Stimulated activated memory B cell treated with anti-CD40 and anti-IgM and Interleukin-4, amounts not matched to agents 10 μg/mL and 1 μg/mL and 100 μg/mL, for 72 hours (primary cell): Measurements from ENCODE around the gene PDE2A.

ENCODE experiments used
- ATAC-seq: fragments of 150-1000 bp; cut with Tn5 transposase; 2 replicates; pipeline ENCODE4 v1.10.0; 2021
- H3K27ac Mint-ChIP-seq: one replicate; pipeline ENCODE4 v1.8.0; 2022; ENCODE audit warnings: mild to moderate bottlenecking, mixed read lengths
- H3K27me3 Mint-ChIP-seq: one replicate; pipeline ENCODE4 v1.8.0; 2022; ENCODE audit warnings: mixed read lengths
- H3K36me3 Mint-ChIP-seq: one replicate; pipeline ENCODE4 v1.8.0; 2022; ENCODE audit warnings: mixed read lengths
- H3K4me1 Mint-ChIP-seq: one replicate; pipeline ENCODE4 v1.8.0; 2022; ENCODE audit warnings: mixed read lengths
- H3K4me3 Mint-ChIP-seq: one replicate; pipeline ENCODE4 v1.8.0; 2022; ENCODE audit warnings: mild to moderate bottlenecking, moderate library complexity, mixed read lengths
- H3K9me3 Mint-ChIP-seq: one replicate; pipeline ENCODE4 v1.8.0; 2022; ENCODE audit warnings: mixed read lengths

PDE2A gene

DNA sequence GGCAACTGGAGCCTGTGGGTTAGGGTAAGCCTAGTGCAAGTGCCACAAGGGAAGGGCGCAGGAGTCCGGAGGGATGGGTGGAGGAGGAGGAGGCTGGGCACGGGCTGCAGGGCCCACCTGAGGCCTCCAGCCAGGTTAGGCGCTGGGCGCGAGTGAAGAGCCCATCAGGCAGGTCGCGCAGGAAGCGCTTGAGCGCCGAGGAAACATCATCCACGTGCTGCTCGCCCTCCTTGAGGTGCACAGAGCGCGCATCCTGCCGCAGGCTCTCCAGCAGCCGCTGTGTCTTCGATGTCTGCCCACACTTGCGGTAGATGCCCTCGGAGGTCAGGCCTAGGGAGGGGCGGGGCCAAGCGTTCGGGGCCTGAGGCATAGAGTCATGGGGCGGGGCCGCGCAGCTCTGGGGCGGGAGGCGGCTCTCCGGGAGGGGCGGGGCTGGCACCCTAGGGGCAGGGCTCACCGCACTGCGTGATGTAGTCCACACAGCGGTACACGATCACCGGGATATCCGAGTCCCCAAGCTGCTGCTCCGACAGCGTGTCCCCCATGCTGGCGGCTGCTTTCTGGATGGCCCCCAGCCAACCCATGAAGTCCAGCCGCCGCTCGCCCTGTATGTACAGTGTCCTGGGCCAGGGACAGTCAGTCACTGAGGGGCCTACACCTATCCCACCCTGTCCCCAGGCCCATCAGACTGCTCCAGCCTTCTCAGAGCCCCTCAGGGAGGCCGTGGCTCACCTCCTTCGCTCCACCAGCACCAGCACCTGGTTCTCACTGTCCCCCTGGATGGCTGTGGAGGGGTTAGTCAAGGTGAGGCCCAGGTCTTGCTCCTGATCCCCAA lies 22.9 kb upstream of the PDE2A start:
- H3K9me3 Mint-ChIP-seq, result no peaks in the 10 kb centered on the region
- no peaks in the 10 kb centered on the region for H3K27me3 Mint-ChIP-seq
- ATAC-seq, result no peak
- no peak overlapping the region for H3K4me3 Mint-ChIP-seq
- no peaks in the 10 kb centered on the region for H3K4me1 Mint-ChIP-seq
- H3K36me3 Mint-ChIP-seq, result peaks cover 72% of the 10 kb centered on the region
- H3K27ac Mint-ChIP-seq, result no peak overlapping the region

DNA sequence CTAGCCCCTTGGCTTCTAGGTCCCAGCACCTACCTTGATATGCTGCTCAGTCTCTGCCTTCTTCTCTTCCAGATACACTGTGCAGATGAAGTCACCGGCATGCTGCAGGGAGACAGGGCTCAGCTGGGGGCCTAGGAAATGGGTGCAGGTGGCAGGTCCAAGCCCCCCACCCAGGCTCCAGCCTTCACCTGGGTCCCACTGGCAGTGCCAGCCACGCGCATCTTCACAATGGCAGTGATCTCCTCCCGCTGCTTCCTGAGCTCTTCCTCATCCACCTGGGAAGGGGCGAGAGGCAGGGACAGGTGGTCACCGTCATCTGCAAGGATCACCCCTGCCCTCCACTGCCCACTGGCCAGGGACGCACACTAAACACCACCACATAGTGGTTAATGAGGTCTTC lies 21.1 kb upstream of the PDE2A start:
- no peaks in the 10 kb centered on the region for H3K9me3 Mint-ChIP-seq
- no peaks in the 10 kb centered on the region for H3K27me3 Mint-ChIP-seq
- H3K36me3 Mint-ChIP-seq, result peaks cover 65% of the 10 kb centered on the region
- ATAC-seq, result no peak
- peak overlapping the region; percentile 8 for H3K27ac Mint-ChIP-seq
- no peaks in the 10 kb centered on the region for H3K4me1 Mint-ChIP-seq
- no peak overlapping the region for H3K4me3 Mint-ChIP-seq

DNA sequence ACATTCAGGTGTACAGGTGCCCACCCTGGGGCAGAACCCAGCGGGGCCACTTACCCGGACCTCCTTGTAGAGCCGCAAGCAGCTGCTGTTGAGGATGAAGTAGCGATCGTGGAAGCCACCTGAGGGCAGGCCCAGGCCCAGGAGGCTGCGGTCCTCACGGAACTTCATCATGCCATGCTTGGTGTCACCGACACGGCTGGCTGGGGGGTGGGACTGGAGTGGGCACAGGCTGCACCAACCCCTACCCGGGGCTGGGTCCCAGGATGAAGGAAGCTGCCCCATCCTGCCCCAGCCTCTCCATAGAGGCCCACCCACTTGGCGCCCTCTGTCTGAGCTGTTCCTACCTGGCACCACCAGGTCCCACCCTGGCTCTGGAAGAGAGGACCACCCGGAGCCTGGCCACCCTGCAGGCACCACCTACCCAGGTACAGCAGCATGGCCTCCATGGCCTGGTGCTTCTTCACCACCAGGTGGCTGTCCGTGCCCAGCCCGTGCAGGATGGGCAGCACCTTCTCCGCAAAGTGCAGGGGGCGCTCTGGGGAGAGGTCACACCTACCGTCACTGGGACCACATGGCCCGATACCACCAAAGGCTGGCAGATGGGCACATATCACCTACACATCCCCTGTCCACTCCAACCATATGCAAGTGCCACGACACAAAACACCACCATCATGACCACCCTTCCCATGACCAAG lies 19.2 kb upstream of the PDE2A start:
- Mint-ChIP-seq H3K36me3 (peaks cover 54% of the 10 kb centered on the region), H3K4me3 (no peak overlapping the region), H3K27me3 (no peaks in the 10 kb centered on the region), H3K27ac (no peak overlapping the region), H3K4me1 (no peaks in the 10 kb centered on the region), H3K9me3 (no peaks in the 10 kb centered on the region)
- no peak for ATAC-seq

DNA sequence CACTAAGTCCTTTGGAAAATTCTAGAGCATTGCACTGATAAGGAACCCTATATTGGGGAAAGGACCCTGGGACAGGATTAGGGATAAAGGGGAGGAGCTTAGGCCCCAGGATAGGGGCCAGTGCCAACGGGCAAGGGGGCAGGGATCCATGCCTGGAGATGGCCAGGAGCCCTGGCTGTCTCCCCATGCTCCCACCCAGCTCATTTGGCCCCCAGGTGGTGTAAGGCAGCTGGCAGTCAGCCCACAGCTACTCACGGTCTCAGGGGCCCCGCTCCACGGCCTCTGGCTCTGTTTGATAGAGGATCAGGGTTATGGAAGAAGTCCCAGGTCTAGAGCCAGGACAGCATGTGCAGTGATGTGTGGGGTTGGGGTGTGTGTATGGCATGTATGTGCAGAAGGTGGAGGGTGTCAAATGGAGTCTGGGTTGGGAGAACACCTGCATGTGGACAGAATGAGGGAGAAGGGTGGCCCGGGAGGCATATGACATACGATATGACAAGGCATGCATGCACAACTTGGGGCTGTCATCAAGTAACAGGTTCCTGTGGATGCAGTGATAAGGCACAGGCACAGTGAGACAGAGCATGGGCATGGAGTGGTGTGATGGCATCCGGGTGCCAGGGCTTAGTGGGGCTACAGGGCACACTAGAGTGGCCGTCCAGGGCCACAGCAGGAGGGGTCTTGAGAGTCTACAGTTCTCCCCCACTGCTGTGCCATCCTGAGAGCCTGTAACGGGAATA lies 18.4 kb upstream of the PDE2A start:
- Mint-ChIP-seq H3K27ac (no peak overlapping the region), H3K4me3 (no peak overlapping the region), H3K36me3 (peaks cover 48% of the 10 kb centered on the region), H3K4me1 (no peaks in the 10 kb centered on the region), H3K27me3 (no peaks in the 10 kb centered on the region), H3K9me3 (no peaks in the 10 kb centered on the region)
- ATAC-seq, result no peak

DNA sequence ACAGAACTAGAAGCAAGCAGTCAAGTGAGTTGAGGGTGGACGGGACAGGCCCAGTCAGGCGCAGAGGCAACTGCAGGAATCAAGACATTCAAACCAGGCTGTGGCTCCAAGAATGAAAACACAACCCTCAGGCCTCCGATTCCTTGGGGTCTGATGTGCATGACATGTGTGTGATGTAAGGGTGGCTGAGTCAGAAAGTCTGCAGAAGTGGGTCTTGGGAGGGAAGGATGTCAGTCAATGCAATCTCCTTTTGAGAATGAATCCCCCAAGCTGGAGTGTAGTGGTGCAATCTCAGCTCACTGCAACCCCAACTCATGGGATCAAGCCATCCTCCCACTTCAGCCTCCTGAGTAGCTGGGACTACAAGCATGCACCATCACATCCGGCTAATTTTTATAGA lies 15.9 kb upstream of the PDE2A start:
- H3K9me3 Mint-ChIP-seq, result no peaks in the 10 kb centered on the region
- H3K4me3 Mint-ChIP-seq, result no peak overlapping the region
- no peaks in the 10 kb centered on the region for H3K27me3 Mint-ChIP-seq
- no peaks in the 10 kb centered on the region for H3K4me1 Mint-ChIP-seq
- no peak for ATAC-seq
- H3K36me3 Mint-ChIP-seq, result peaks cover 48% of the 10 kb centered on the region
- H3K27ac Mint-ChIP-seq, result peak overlapping the region; percentile 38

DNA sequence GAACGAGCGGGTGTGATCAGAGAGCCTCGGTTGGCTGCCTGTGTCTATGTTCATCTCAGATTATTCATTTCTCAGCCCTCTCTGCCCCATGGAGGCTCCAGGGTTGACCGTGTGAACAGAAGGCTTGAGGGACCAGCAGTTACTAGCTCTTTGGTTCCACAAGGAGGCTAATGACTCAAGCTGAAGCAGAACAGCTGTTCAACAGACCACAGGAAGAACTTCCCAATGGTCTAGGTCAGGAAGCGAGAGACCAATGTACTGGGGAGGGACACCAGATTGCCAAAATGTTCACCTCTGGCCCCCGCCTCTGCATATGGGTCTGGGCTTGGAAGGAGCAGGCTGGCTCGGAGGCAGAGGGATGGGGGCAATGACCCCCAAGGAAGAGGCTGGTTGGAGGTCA lies 14.7 kb upstream of the PDE2A start:
- Mint-ChIP-seq H3K4me3 (no peak overlapping the region), H3K4me1 (peaks cover 6% of the 10 kb centered on the region), H3K9me3 (no peaks in the 10 kb centered on the region), H3K27me3 (no peaks in the 10 kb centered on the region), H3K36me3 (peaks cover 36% of the 10 kb centered on the region), H3K27ac (no peak overlapping the region)
- ATAC-seq, result no peak

DNA sequence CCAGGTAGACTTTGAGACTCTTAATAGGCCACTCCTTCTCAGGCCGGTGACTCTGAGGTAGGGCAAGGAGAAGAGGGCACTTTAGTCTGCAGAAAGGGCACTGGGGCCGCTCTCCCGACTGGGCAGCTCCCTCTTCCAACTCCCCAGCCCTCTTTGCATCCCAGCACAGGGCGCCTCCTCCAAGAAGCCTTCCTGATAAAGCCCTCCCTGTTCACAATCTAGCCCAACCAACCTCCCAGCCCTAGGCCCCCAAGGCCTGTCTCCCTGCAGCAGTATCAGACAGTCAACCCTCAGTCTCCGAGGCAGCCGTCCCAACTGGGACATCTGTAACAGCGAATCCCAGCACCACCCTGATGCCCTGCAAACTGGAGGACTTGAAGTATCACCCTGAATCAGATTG lies 14.3 kb upstream of the PDE2A start:
- H3K4me3 Mint-ChIP-seq, result no peak overlapping the region
- H3K9me3 Mint-ChIP-seq, result no peaks in the 10 kb centered on the region
- H3K27me3 Mint-ChIP-seq, result no peaks in the 10 kb centered on the region
- H3K27ac Mint-ChIP-seq, result no peak overlapping the region
- H3K4me1 Mint-ChIP-seq, result peaks cover 6% of the 10 kb centered on the region
- peaks cover 38% of the 10 kb centered on the region for H3K36me3 Mint-ChIP-seq
- ATAC-seq, result no peak

DNA sequence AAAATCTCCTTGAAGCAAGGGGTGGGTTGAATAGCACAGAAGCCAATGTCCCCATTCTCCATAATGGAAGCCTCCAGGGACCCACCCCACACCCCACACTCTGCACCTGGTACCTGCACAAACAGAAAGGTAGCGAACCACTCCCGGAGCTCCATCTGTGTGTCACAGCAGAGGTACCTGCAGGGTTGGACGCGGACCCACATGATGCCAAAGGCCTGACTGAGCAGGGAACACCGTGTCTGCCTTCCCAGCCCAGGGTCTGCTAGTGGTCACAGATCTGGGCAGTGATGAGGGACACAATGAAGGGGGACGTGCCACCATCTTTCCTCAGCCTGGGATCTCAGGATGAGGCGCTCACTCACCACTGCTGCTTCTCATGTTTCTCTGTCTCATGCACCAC lies 13.1 kb upstream of the PDE2A start:
- no peak for ATAC-seq
- Mint-ChIP-seq H3K27ac (peak overlapping the region; percentile 14), H3K27me3 (no peaks in the 10 kb centered on the region), H3K4me1 (peaks cover 6% of the 10 kb centered on the region), H3K9me3 (no peaks in the 10 kb centered on the region), H3K36me3 (peaks cover 32% of the 10 kb centered on the region), H3K4me3 (no peak overlapping the region)

DNA sequence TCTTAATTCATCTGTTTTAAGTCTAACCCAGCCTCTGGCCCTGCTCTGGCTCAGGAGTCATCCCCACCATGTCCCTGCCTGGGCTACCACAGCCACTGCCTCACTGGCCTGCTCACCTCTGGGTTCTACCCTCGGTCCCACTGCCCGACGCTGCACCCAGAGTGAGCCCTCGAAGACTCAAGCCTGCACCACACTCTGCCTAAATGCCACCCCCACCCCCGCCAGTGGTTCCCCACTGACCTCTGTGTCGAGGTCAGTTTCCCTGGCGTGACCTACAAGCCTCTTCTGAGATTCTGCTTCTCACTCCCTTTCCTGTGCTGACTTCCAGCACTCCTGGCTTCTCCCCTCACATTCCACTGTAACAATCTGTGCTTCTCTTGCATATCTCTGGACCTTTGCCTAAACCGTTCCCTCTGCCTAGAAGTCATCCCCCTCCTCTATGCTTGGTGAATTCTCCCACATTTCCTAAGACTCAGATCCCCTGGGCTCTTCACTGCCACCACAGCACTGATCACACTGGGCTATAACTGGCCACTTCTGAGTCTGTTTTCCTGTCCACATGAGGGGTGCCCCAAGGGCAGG lies 12.5 kb upstream of the PDE2A start:
- Mint-ChIP-seq H3K27me3 (no peaks in the 10 kb centered on the region), H3K4me1 (peaks cover 6% of the 10 kb centered on the region), H3K9me3 (no peaks in the 10 kb centered on the region), H3K27ac (peak overlapping the region; percentile 14), H3K4me3 (no peak overlapping the region), H3K36me3 (peaks cover 26% of the 10 kb centered on the region)
- no peak for ATAC-seq

DNA sequence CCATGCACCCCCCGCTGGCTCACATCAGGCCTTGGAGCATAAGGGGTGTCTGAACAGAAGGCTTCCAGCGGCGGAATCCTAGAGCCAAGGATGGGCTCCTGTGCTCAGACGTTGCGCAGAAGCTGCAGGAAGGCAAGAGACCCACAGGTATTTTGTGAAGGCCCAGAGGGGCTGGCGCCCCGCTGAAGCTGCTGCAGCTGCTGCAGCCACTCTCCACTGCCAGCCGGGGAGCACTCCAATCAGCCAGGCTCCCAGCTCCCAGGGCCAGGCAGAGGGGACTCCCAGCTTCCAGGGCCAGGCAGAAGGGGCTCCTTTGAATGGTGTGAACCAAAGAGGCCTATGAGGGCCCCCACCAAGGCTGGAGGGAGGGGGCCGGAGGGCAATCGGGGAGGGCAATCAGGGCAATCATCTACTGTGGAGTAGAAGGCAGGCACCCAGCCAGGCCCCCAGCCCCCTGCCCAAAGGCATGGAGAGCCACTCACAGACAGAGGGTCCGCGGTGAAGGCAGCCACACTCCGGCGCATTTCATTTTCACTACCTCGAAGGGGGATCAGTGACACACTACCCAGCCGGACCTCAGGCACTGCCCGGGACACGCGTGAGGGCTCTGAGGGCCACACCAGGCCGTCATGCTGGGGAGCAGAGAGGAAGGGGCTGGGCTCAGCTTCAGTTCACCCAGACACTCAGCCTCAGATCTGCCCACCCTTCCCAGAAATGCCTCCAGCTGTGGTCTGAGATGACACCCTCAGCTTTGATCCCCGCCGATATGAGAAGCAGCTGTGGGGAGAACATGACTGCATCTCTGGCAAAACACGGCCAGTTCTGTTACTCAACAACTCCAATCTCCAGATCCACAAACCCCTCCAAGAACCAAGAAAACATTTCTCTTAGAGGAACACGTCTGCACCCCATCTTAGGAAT lies 11.6 kb upstream of the PDE2A start:
- peaks cover 12% of the 10 kb centered on the region for H3K4me1 Mint-ChIP-seq
- no peak overlapping the region for H3K4me3 Mint-ChIP-seq
- no peak for ATAC-seq

DNA sequence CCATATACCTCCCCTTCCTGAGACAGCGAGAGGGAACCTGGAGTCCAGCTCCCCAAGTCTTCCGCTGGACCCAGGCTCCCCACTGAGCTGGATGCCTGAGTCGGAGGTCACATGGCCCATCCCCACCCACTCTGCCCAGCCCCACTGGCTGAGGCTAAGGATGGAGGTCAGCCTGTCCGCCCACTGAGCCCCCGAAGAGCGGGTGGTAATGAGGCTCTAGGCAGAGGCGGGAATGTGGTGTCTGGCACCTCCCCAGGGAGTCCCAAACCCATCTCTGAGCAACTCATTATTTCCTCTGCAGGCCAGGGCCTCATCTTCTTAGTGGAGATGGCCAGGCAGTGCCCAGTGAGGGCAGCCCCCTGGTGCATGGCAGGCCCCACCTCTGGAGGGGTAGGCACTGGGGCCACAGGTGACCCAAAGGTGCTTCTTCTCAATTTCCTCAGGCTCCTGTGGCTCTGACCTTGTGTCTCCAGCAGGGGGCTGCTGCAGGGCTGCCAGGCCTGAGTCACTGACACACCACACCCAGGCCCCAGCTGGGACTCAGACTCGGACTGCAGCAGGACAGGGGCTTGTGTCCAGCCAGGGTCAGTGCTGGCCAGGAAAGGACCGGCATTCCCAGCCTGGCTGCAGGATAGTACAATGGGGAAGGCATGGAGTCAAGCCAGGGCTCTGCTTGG lies 10.2 kb upstream of the PDE2A start:
- Mint-ChIP-seq H3K9me3 (no peaks in the 10 kb centered on the region), H3K27ac (peak overlapping the region; percentile 55), H3K4me1 (peaks cover 12% of the 10 kb centered on the region), H3K4me3 (no peak overlapping the region), H3K36me3 (peaks cover 12% of the 10 kb centered on the region), H3K27me3 (no peaks in the 10 kb centered on the region)
- peak; percentile 73 for ATAC-seq

More for the DNA sequence above, 11.6 kb upstream of the PDE2A start:
- Mint-ChIP-seq H3K27ac (peak overlapping the region; percentile 14), H3K36me3 (peaks cover 20% of the 10 kb centered on the region), H3K9me3 (no peaks in the 10 kb centered on the region), H3K27me3 (no peaks in the 10 kb centered on the region)

DNA sequence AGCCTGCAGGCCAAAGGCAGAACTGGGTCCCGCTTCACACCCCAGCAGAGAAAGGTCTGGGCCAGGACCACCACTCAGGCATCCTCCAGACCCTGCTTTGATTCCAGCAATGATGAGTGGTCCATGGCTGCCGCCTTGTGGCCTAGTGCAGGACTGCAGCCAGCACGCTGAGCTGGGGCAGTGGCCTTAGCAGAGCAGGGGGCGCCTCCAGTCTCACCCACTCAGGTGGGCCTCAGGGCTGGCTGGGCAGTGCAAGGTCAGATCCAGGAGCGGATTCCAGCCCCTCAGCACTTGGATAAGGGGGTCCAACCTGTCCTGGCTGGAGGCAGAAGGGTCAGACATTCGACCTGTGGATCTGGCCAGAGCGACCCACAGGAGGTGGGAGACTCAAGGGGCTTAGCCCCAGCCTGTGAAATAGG lies 9.6 kb upstream of the PDE2A start:
- H3K4me1 Mint-ChIP-seq, result peaks cover 18% of the 10 kb centered on the region
- H3K27me3 Mint-ChIP-seq, result no peaks in the 10 kb centered on the region
- H3K36me3 Mint-ChIP-seq, result peaks cover 11% of the 10 kb centered on the region
- no peaks in the 10 kb centered on the region for H3K9me3 Mint-ChIP-seq
- H3K4me3 Mint-ChIP-seq, result no peak overlapping the region
- ATAC-seq, result peak; percentile 70
- H3K27ac Mint-ChIP-seq, result no peak overlapping the region

DNA sequence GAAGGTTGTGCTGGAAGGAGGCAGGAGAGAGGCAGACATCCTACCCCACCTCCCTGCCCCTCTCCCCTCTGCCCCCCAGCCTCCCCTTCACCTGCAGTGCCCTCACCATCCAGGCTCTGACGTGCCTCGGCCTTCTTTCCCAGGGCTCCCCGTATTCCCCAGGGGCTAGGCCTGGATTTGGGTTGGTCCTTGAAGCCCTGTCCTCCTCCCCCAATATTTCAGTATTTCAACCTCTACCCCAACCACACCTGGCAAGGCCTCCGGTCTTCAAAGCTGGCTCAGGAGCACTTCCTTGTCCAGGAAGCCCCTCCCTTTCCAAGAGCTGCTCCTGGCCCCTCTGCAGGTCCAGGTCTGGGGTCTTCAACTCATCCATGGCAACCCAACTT lies 8.6 kb upstream of the PDE2A start:
- Mint-ChIP-seq H3K4me1 (peaks cover 24% of the 10 kb centered on the region), H3K27ac (no peak overlapping the region), H3K4me3 (no peak overlapping the region), H3K36me3 (peaks cover 11% of the 10 kb centered on the region), H3K27me3 (peaks cover 8% of the 10 kb centered on the region), H3K9me3 (no peaks in the 10 kb centered on the region)
- no peak for ATAC-seq

DNA sequence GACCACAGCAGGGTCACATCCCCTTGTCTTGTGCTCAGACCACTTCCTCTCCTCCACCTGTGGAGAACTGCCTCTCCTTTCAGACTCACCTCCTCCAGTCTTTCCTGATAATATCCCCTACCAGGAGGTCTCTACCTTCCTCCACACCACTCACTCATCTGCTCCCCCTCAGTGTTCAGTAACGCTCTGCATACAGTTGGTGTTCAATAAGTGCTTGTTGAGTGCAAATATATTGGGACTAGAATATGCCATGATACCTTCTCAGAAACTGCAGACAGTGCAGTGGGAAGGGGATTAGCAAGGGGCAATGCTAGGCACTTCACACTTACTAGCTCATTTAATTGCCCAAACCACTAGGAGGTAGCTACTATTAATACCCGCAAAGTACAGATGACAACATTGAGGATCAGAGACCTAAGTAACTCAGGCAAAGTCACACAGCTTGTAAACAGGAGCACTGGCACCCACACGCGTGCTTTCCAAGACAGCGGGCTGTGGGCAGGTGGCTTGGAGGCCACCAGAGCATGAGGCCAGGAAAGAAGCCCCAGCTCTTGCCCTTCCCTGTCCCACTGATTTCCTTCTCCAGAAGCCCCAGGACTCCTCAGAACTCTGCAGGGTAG lies 8.1 kb upstream of the PDE2A start:
- Mint-ChIP-seq H3K9me3 (no peaks in the 10 kb centered on the region), H3K27ac (no peak overlapping the region), H3K4me1 (peaks cover 27% of the 10 kb centered on the region), H3K27me3 (peaks cover 11% of the 10 kb centered on the region), H3K36me3 (peaks cover 11% of the 10 kb centered on the region), H3K4me3 (no peak overlapping the region)
- ATAC-seq, result no peak
